HepG2 (cell line): ENCODE results near the gene GPR152. TPM values are rescaled to one million over a fixed set of nuclear protein-coding genes. Genes with fewer than 3 reads are reported as not detected.

Source experiments
- ATAC-seq: fragments of 200-7000 bp; cut with Tn5 transposase; 3 replicates; pipeline ENCODE4 v1.9.1; 2020; ENCODE audit warnings: mild to moderate bottlenecking, moderate library complexity
- BruUV-seq: library from RNA; stranded (reverse); fragments of 400-500 nt; replicated peaks from 2 replicates; lab custom pipeline; 2021; lab: Mats Ljungman, UMichigan
- CTCF ChIA-PET: fragments of 300-600 bp; formaldehyde crosslinking; extraction: SDS; loops from one replicate; lab custom pipeline; 2021; ENCODE audit warnings: low total read pairs, inconsistent platforms, low intra/inter-chr PET ratio; lab: Yijun Ruan, JAX
- POLR2A ChIA-PET: fragments of 350-600 bp; sonication (Branson Sonifier 250); formaldehyde crosslinking; loops from one replicate; lab custom pipeline; 2020; ENCODE audit warnings: antibody characterized with exemption, inconsistent platforms; lab: Yijun Ruan, JAX
- DNase-seq: peaks from one replicate; pipeline ENCODE4 v3.0.0-alpha.2; 2015; ENCODE audit warnings: low spot score
- FAIRE-seq: peaks from 3 replicates; lab custom pipeline; 2011; peaks lifted over from hg19 to GRCh38; lab: Jason Lieb, UNC
- H2AFZ ChIP-seq: one replicate; pipeline ENCODE4 v1.6.1; 2011; ENCODE audit warnings: low read length, inconsistent platforms
- H3K27ac ChIP-seq: fragments of 300-600 bp; 3 replicates; pipeline ENCODE4 v1.8.0; 2011; ENCODE audit warnings: mixed run types, mild to moderate bottlenecking, mixed read lengths, low read length, inconsistent platforms; ENCODE audit not compliant: insufficient read depth; ENCODE audit errors: extremely low read length
- H3K27me3 ChIP-seq, 2 experiments: fragments of 200-600 bp in 1 of 2; 2 replicates in 1 of 2; 3 replicates in 1 of 2; pipeline versions ENCODE4 v1.6.0 to v1.8.0; 2011; ENCODE audit warnings: low read length in 2 of 2, mild to moderate bottlenecking in 2 of 2, moderate library complexity in 2 of 2, inconsistent platforms in 1 of 2; ENCODE audit not compliant: insufficient read depth in 2 of 2, control insufficient read depth in 1 of 2
- H3K36me3 ChIP-seq, 2 experiments: fragments of 200-600 bp in 1 of 2; replicated peaks in 1 of 2; 2 replicates in 1 of 2; 3 replicates in 1 of 2; pipeline versions ENCODE4 v1.5.1 to v1.8.0; 2011; ENCODE audit warnings: low read length in 2 of 2, inconsistent platforms in 1 of 2; ENCODE audit not compliant: insufficient read depth in 2 of 2, control insufficient read depth in 1 of 2
- H3K4me1 ChIP-seq: 2 replicates; pipeline ENCODE4 v1.5.1; 2012; ENCODE audit warnings: low read length, inconsistent platforms; ENCODE audit not compliant: insufficient read depth
- H3K4me2 ChIP-seq: 2 replicates; pipeline ENCODE4 v1.6.0; 2011; ENCODE audit warnings: low read depth, low read length, inconsistent platforms
- H3K4me3 ChIP-seq, 3 experiments: fragments of 200-600 bp in 1 of 3; sonication (generic), shearing (Covaris generic) in 1 of 3; replicated peaks in 1 of 3; 2 replicates each; pipeline ENCODE4 v1.5.1; 2011 to 2016; ENCODE audit warnings: low read length in 3 of 3, inconsistent platforms in 2 of 3, low read depth in 2 of 3, mild to moderate bottlenecking in 2 of 3, control low read depth in 1 of 3, mixed read lengths in 1 of 3; ENCODE audit not compliant: insufficient read depth in 1 of 3
- H3K79me2 ChIP-seq: one replicate; pipeline ENCODE4 v1.6.1; 2011; ENCODE audit warnings: low read length, inconsistent platforms; ENCODE audit not compliant: insufficient read depth
- H3K9ac ChIP-seq: 2 replicates; pipeline ENCODE4 v1.6.0; 2011; ENCODE audit warnings: mild to moderate bottlenecking, low read depth, low read length, inconsistent platforms; ENCODE audit not compliant: insufficient read depth
- H3K9me3 ChIP-seq: 2 replicates; pipeline ENCODE4 v1.5.1; 2012; ENCODE audit warnings: mild to moderate bottlenecking, low read length
- H4K20me1 ChIP-seq: 2 replicates; pipeline ENCODE4 v1.6.0; 2011; ENCODE audit warnings: inconsistent platforms, mild to moderate bottlenecking, low read length, moderate library complexity; ENCODE audit not compliant: insufficient read depth
- ATM ChIP-seq: fragments of 450-650 bp; IDR thresholded peaks from 2 replicates; pipeline ENCODE4 v1.7.1; 2017; ENCODE audit warnings: mild to moderate bottlenecking, borderline replicate concordance
- GTF2F1 ChIP-seq: fragments of 150-350 bp; IDR thresholded peaks from 2 replicates; pipeline ENCODE4 v1.6.1; 2014; ENCODE audit warnings: low read length
- GZF1 ChIP-seq: sonication (generic); formaldehyde crosslinking; IDR thresholded peaks from 2 replicates; pipeline ENCODE4 v1.5.1; 2020; ENCODE audit warnings: mild to moderate bottlenecking, missing genetic modification reagents
- HNRNPL ChIP-seq: fragments of 200-400 bp; formaldehyde crosslinking; IDR thresholded peaks from 2 replicates; pipeline ENCODE4 v1.6.1; 2017; ENCODE audit warnings: mild to moderate bottlenecking, low read depth, low read length
- KDM4B ChIP-seq: sonication (generic); formaldehyde crosslinking; IDR thresholded peaks from 2 replicates; pipeline ENCODE4 v1.4.0; 2020; ENCODE audit warnings: missing genetic modification reagents
- KDM6A ChIP-seq: IDR thresholded peaks from 2 replicates; pipeline ENCODE4 v1.6.1; 2016; ENCODE audit warnings: low read depth
- MTA3 ChIP-seq: sonication (generic); formaldehyde crosslinking; IDR thresholded peaks from 2 replicates; pipeline ENCODE4 v1.4.0; 2020; ENCODE audit warnings: missing genetic modification reagents
- MXI1 ChIP-seq: IDR thresholded peaks from 3 replicates; pipeline ENCODE4 v1.6.1; 2012; ENCODE audit warnings: low read depth, low read length, inconsistent platforms, borderline replicate concordance
- RBFOX2 ChIP-seq: fragments of 200-400 bp; formaldehyde crosslinking; IDR thresholded peaks from 2 replicates; pipeline ENCODE4 v1.6.1; 2017; ENCODE audit warnings: low read depth, mild to moderate bottlenecking, low read length
- ZNF296 ChIP-seq: sonication (generic); formaldehyde crosslinking; conservative IDR thresholded peaks from 2 replicates; pipeline ENCODE4 v1.5.0; 2020; ENCODE audit warnings: mild to moderate bottlenecking, missing genetic modification reagents
- ZNF558 ChIP-seq: sonication (generic); formaldehyde crosslinking; IDR thresholded peaks from 2 replicates; pipeline ENCODE4 v1.9.0; 2022; ENCODE audit warnings: mild to moderate bottlenecking, missing genetic modification reagents, borderline replicate concordance
- ZZZ3 ChIP-seq: sonication (generic); formaldehyde crosslinking; IDR thresholded peaks from 2 replicates; pipeline ENCODE4 v1.4.0; 2020; ENCODE audit warnings: missing genetic modification reagents, mild to moderate bottlenecking, borderline replicate concordance
- WGBS: methylation state at CpG from one replicate; pipeline ENCODE4 v1.1.6; 2017; ENCODE audit warnings: low lambda C conversion rate; 5-methylcytosine and 5-hydroxymethylcytosine counted together
- in situ Hi-C: cut with HindIII; loops from 2 replicates; pipeline ENCODE4 v1.10.0; 2017; ENCODE audit warnings: low pct_unique_long_range_greater_than_20kb; ENCODE audit not compliant: extremely low pct_ligation_motif_present
- intact Hi-C: fragments of 100-400 bp; cut with micrococcal nuclease; formaldehyde crosslinking; loops from one replicate; pipeline ENCODE4 v1.10.0; 2022; ENCODE audit not compliant: unreplicated experiment
- polyA plus RNA-seq, 8 experiments: library from polyadenylated mRNA; depleted of rRNA in 3 of 8; stranded (reverse) in 7 of 8; unstranded in 1 of 8; fragments of >200 nt; fragmentation: Illumina TruSeq in 4 of 8; extraction: Trizol in 4 of 8; gene quantifications; 2 replicates each; pipeline versions ENCODE4 v1.2.1 to v1.2.3, GENCODE V29; 2011 to 2016; ENCODE audit warnings: low read depth in 4 of 8, missing spikeins in 1 of 8, mixed read lengths in 1 of 8; ENCODE audit not compliant: insufficient read depth in 1 of 8
- total RNA-seq, 5 experiments: library from RNA; depleted of rRNA; stranded (reverse); fragments of >200 nt; fragmentation: Illumina TruSeq; extraction: Trizol; gene quantifications; 2 replicates each; pipeline ENCODE4 v1.2.3, GENCODE V29; 2016; ENCODE audit warnings: low read depth in 1 of 5

GPR152 gene
- total and polyA plus RNA-seq, 2 of the 13 experiments (the other 11 are each of a cell fraction or from before 2014, with no cell fraction given) = not detected

- H3K4me3 ChIP-seq = no peak overlapping the region; a peak in 2 of 6 replicates
- H3K9ac ChIP-seq = no peak overlapping the region; the same call in 1 of the 2 replicates
- POLR2A ChIA-PET = no interaction called here
- peaks cover 3% of the 10 kb centered on the region for H3K79me2 ChIP-seq
- no peak for DNase-seq
- H3K27me3 ChIP-seq = peaks cover 0 to 1% of the 10 kb centered on the region in 2 experiments; a peak in 1 of 5 replicates
- H4K20me1 ChIP-seq = no peaks in the 10 kb centered on the region
- CTCF ChIA-PET = no interaction called here
- BruUV-seq = TSS peak; percentile 56
- H3K9me3 ChIP-seq = no peaks in the 10 kb centered on the region
- no peak for ATAC-seq
- H3K36me3 ChIP-seq = peaks cover 0 to 4% of the 10 kb centered on the region in 2 experiments; a peak in 2 of 5 replicates
- no peak overlapping the region for H3K27ac ChIP-seq
- TF ChIP-seq ZNF296 (CRISPR knock-in tag) (no peak), RBFOX2 (peak; percentile 40; the same call in 1 of the 2 replicates)
- no peak for FAIRE-seq
- intact Hi-C loops (loop anchor here (2.0 kb wide), 1 partner anchor 13 kb away; the partner anchor contains the start of gene RPS6KB2), in situ Hi-C loops (no loop called here)
- H3K4me2 ChIP-seq = peak overlapping the region; percentile 87
- 97% methylated on average over 18 of the region's 28 CpGs for WGBS
- no peak overlapping the region for H2AFZ ChIP-seq
- peaks cover 21% of the 10 kb centered on the region for H3K4me1 ChIP-seq
Observed at GRCh38 chr11:67441731-67442351, 10.7 kb downstream of the GPR152 start.

DNA sequence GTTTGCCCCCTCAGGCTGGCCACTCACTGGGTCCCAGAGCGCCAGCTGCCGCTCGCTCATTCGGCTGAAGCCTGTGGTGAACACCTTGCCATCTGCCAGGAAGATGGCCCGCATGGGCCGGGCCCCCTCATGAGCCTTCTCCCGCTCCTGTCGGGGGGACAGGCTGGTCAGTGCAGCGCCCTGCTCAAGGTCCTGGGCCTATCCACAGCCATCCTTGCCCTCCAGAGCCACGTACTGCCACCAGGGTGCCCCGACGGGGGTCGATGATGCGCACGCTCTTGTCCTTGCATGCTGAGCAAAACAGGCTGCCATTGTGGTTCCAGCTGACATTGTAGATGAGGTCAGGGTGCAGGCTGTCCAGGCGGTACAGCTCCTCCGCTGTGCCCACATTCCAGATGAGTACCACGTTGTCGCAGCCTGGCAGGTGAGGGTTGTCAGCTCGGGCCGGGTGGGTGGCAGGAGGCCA is 11.4 kb downstream of the GPR152 start:
- BruUV-seq = no TSS peak
- no peaks in the 10 kb centered on the region for H4K20me1 ChIP-seq
- no peak overlapping the region for H3K27ac ChIP-seq
- no peaks in the 10 kb centered on the region for H3K9me3 ChIP-seq
- H3K79me2 ChIP-seq = peaks cover 3% of the 10 kb centered on the region
- TF ChIP-seq KDM6A (CRISPR knock-in tag) = no peak
- TF ChIP-seq RBFOX2 = 0 out of 2 replicates have a peak, but pooled peaks have one; percentile 14
- no peak for TF ChIP-seq ATM
- TF ChIP-seq KDM4B (CRISPR knock-in tag) = no peak
- no peak for TF ChIP-seq GZF1 (CRISPR knock-in tag)
- 0 out of 2 replicates have a peak, but pooled peaks have one; percentile 20 for TF ChIP-seq HNRNPL
- TF ChIP-seq ZNF558 = no peak
- no peak for TF ChIP-seq GTF2F1
- no peak for TF ChIP-seq MTA3
- no peak for TF ChIP-seq MXI1
- TF ChIP-seq ZZZ3 (CRISPR knock-in tag) = no peak
- ATAC-seq (no peak), FAIRE-seq (no peak), DNase-seq (no peak)
- H2AFZ ChIP-seq = no peak overlapping the region
- CTCF ChIA-PET = no interaction called here
- no peak overlapping the region for H3K9ac ChIP-seq
- no peak overlapping the region for H3K4me3 ChIP-seq
- H3K4me1 ChIP-seq = peaks cover 21% of the 10 kb centered on the region
- in situ Hi-C loops = no loop called here
- no peak overlapping the region for H3K4me2 ChIP-seq
- intact Hi-C loops = no loop called here
- POLR2A ChIA-PET = no interaction called here
- WGBS = no CpG with 5 or more reads among the region's 21 CpGs
- H3K27me3 ChIP-seq = peaks cover 0 to 1% of the 10 kb centered on the region in 2 experiments; a peak in 1 of 5 replicates
- peaks cover 0 to 4% of the 10 kb centered on the region in 2 experiments; a peak in 2 of 5 replicates for H3K36me3 ChIP-seq
